Measurements from ENCODE around the gene CRYZL1.
A peak's percentile ranks its signal among the peaks of the same experiment; 100 is the strongest.

Gene CRYZL1

DNA sequence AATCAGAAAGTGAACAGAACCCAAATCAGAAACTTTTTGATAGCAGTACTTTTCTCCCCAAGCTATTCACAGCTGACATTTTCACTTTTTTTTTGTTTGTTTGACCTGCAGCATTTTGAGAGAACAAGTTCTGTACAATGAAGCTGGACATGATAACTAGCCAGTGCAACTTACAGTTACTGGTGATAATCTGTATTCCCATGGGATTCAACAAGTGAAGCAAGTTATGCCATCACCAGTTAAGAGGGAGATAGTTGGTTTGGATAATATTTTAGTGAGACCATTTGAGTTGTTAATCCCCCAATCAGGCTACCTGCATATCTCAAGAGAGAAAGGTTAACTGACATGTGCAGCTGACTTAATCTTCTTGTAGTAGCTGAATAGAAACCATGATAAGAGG lies 80.6 kb downstream of the CRYZL1 start:
- DNase-seq (ENCODE audit: low spot score), result no peak
- TF ChIP-seq, protein P1, sequence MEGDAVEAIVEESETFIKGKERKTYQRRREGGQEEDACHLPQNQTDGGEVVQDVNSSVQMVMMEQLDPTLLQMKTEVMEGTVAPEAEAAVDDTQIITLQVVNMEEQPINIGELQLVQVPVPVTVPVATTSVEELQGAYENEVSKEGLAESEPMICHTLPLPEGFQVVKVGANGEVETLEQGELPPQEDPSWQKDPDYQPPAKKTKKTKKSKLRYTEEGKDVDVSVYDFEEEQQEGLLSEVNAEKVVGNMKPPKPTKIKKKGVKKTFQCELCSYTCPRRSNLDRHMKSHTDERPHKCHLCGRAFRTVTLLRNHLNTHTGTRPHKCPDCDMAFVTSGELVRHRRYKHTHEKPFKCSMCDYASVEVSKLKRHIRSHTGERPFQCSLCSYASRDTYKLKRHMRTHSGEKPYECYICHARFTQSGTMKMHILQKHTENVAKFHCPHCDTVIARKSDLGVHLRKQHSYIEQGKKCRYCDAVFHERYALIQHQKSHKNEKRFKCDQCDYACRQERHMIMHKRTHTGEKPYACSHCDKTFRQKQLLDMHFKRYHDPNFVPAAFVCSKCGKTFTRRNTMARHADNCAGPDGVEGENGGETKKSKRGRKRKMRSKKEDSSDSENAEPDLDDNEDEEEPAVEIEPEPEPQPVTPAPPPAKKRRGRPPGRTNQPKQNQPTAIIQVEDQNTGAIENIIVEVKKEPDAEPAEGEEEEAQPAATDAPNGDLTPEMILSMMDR (IDR thresholded peaks at IDR 0.05; ENCODE audit: extremely low read depth, missing control alignments), result no peak

DNA sequence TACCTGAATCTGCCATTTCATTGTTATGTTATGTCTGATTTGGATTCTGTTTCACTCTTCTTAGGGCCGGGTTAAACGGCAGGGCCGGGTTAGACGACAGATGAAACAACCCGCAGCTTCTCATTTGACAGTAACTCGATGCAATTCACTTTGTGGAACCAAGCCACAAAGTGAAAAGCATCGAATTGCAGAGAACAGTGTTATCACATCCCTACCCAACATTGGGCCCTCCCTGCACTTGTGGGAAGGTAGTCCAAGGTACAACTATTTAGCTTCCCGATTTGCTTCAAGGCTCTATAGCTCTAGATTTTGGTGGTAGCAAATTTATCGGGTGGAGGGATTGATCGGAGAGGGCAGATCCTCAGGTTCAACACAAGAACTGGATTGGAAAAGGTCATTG lies 81.7 kb downstream of the CRYZL1 start:
- TF ChIP-seq, protein P1 (IDR thresholded peaks at IDR 0.05; ENCODE audit: extremely low read depth, missing control alignments), result no peak
- DNase-seq (ENCODE audit: low spot score), result no peak

DNA sequence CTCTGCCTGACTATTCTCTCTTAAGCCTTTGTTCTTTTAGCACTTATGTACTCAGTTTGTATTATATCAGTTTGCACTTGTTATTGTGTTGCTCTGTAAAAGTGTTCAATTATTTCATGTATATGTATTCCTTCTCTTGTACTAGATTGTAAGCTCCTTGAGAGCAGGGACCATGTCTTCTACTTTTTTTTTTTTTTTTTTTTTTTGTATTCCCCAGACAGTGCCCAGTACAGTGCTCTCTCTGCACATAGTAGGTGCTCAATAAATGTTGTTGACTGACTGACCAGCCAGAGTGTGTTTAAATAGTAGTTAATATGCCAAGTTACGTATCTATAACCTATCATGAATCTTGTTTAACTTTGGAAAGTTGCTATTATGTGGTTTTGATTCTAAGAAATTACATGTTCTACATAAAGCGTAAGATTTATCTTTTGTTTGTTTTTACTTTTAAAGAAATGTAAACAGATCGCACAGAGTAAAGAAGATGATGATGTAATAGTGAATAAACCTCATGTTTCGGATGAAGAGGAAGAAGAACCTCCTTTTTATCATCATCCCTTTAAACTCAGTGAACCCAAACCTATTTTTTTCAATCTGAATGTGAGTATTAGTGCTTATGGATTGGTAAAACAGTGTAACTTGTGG lies 82.6 kb downstream of the CRYZL1 start:
- no peak for DNase-seq (ENCODE audit: low spot score)

DNA sequence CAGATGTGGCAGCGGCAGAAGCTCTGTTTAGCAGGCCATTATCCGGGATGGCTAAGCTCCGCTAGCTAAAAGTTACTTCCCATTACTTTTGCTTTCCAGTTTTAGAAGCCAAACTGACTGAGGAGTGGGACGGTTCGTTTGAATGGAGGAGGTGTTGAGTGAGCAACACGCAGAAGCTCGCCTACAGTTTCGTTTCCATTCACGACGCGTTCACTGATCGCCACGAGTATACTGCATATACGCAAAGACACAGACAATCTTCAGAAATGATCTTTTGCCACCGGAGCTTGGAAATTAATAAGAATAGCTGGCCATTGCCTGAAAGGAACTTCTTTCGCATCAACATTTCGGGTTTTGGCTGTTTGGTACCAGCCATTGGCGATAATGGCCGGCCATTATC lies 84.1 kb downstream of the CRYZL1 start:
- TF ChIP-seq, protein P1 (IDR thresholded peaks at IDR 0.05; ENCODE audit: extremely low read depth, missing control alignments), result no peak
- no peak for DNase-seq (ENCODE audit: low spot score)

More for the DNA sequence above, 82.6 kb downstream of the CRYZL1 start:
- TF ChIP-seq, protein P1 (IDR thresholded peaks at IDR 0.05; ENCODE audit: extremely low read depth, missing control alignments), result no peak

DNA sequence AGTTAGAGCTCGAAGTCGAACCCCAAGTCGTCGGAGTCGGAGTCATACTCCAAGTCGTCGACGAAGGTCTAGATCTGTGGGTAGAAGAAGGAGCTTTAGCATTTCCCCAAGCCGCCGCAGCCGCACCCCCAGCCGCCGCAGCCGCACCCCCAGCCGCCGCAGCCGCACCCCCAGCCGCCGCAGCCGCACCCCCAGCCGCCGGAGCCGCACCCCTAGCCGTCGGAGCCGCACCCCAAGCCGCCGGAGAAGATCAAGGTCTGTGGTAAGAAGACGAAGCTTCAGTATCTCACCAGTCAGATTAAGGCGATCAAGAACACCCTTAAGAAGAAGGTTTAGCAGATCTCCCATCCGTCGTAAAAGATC lies 86.6 kb downstream of the CRYZL1 start:
- no peak for DNase-seq (ENCODE audit: low spot score)
- TF ChIP-seq, protein P1 (IDR thresholded peaks at IDR 0.05; ENCODE audit: extremely low read depth, missing control alignments), result no peak

DNA sequence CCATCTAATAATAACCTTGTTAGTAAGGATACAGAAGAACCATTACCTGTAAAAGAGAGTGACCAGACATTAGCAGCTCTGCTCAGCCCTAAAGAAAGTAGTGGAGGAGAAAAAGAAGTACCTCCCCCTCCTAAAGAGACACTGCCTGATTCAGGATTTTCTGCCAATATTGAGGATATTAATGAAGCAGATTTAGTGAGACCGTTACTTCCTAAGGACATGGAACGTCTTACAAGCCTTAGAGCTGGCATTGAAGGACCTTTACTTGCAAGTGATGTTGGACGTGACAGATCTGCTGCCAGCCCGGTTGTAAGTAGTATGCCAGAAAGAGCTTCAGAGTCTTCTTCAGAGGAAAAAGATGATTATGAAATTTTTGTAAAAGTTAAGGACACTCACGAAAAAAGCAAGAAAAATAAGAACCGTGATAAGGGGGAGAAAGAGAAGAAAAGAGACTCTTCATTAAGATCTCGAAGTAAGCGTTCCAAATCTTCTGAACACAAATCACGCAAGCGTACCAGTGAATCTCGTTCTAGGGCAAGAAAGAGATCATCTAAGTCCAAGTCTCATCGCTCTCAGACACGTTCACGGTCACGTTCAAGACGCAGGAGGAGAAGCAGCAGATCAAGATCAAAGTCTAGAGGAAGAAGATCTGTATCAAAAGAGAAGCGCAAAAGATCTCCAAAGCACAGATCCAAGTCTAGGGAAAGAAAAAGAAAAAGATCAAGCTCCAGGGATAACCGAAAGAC lies 87.1 kb downstream of the CRYZL1 start:
- TF ChIP-seq, protein P1 (IDR thresholded peaks at IDR 0.05; ENCODE audit: extremely low read depth, missing control alignments), result no peak
- DNase-seq (ENCODE audit: low spot score), result peak; percentile 16

DNA sequence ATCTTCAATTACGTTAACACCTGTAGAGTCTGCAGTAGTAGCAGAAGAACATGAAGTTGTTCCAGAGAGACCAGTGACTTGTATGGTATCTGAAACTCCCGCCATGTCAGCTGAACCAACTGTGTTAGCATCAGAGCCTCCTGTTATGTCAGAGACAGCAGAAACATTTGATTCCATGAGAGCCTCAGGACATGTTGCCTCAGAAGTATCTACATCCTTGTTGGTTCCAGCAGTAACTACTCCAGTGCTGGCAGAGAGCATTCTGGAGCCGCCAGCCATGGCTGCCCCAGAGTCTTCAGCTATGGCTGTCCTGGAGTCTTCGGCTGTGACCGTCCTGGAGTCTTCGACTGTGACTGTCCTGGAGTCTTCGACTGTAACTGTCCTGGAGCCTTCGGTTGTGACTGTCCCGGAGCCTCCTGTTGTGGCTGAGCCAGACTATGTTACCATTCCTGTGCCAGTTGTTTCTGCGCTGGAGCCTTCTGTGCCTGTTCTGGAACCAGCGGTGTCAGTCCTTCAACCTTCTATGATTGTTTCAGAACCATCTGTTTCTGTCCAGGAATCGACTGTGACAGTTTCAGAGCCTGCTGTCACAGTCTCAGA lies 88.4 kb downstream of the CRYZL1 start:
- TF ChIP-seq, protein P1 (IDR thresholded peaks at IDR 0.05; ENCODE audit: extremely low read depth, missing control alignments), result no peak
- peak; percentile 10 for DNase-seq (ENCODE audit: low spot score)

Data from GM20000 (cell line).